CD4-positive, alpha-beta T cell treated with Interleukin-4 for 1 hour (primary cell): ENCODE results near the gene RXFP1.
"Not testable (repeated sequence)": the region's sequence is repeated elsewhere in the genome, so short reads cannot be mapped to it uniquely, and the experiment has no call there.

Experiments used
- DNase-seq, 2 donors: peaks; one replicate each; pipeline ENCODE4 v3.0.0-alpha.2; 2020 to 2022

Gene RXFP1

GRCh38 chr4:158621729-158622128 is 100.0 kb downstream of the RXFP1 start:
- no peak for DNase-seq

- DNase-seq = no peak
These were observed 100.6 kb downstream of the RXFP1 start for GRCh38 chr4:158622251-158622650.

GRCh38 chr4:158624889-158625478 is 103.3 kb downstream of the RXFP1 start:
- peak in 1 of 2 donors; percentile 37 for DNase-seq

- DNase-seq = no peak
These were observed 103.9 kb downstream of the RXFP1 start for GRCh38 chr4:158625544-158625943.

- DNase-seq = no peak
These were observed 109.2 kb downstream of the RXFP1 start for GRCh38 chr4:158630893-158631292.

- DNase-seq = no peak
These were observed 114.9 kb downstream of the RXFP1 start for GRCh38 chr4:158636619-158637018.

- no peak for DNase-seq
These were observed 122.7 kb downstream of the RXFP1 start for GRCh38 chr4:158644356-158644755.

GRCh38 chr4:158644760-158645159 is 123.1 kb downstream of the RXFP1 start:
- DNase-seq = no peak

- no peak for DNase-seq
These were observed 127.5 kb downstream of the RXFP1 start for GRCh38 chr4:158649111-158649680.

- DNase-seq = no peak
These were observed 131.2 kb downstream of the RXFP1 start for GRCh38 chr4:158652920-158653319.

- no peak for DNase-seq
These were observed 134.8 kb downstream of the RXFP1 start for GRCh38 chr4:158656439-158656838.

- DNase-seq = no peak
These were observed 135.6 kb downstream of the RXFP1 start for GRCh38 chr4:158657291-158657690.

- not testable (repeated sequence) for DNase-seq
These were observed 141.6 kb downstream of the RXFP1 start for GRCh38 chr4:158663255-158663654.

- not testable (repeated sequence) for DNase-seq
These were observed 142.3 kb downstream of the RXFP1 start for GRCh38 chr4:158663707-158664625.

GRCh38 chr4:158664806-158665205 is 143.1 kb downstream of the RXFP1 start:
- no peak for DNase-seq

- no peak for DNase-seq
These were observed 145.2 kb downstream of the RXFP1 start for GRCh38 chr4:158666892-158667291.

GRCh38 chr4:158667651-158668198 is 146.0 kb downstream of the RXFP1 start:
- peak in 1 of 2 donors; percentile 45 for DNase-seq

- DNase-seq = no peak
These were observed 147.6 kb downstream of the RXFP1 start for GRCh38 chr4:158669310-158669709.

GRCh38 chr4:158670975-158671664 is 149.4 kb downstream of the RXFP1 start:
- DNase-seq = peak; percentile 38 to 57

GRCh38 chr4:158671665-158671914 is 149.9 kb downstream of the RXFP1 start, which contains the start of gene C4orf46:
TSS of gene C4orf46 (minus strand) at chr4:158671887. CDS start at chr4:158671801, 86 bp downstream.
- no peak for DNase-seq

GRCh38 chr4:158671915-158672806 is 150.5 kb downstream of the RXFP1 start, which contains the start of gene ETFDH:
TSS of gene ETFDH (plus strand) at chr4:158672296. CDS start at chr4:158672457, 161 bp downstream.
- DNase-seq = peak; percentile 99

- no peak for DNase-seq
These were observed 152.0 kb downstream of the RXFP1 start for GRCh38 chr4:158673633-158674032.
